Hematopoietic multipotent progenitor cell treated with erythropoietin and hydrocortisone succinate and interleukin-3 and kit ligand, for 15 days (in vitro differentiated cells): ENCODE results near the gene GHRL.
A peak's percentile ranks its signal among the peaks of the same experiment; 100 is the strongest.

ENCODE experiments used
- DNase-seq: peaks from one replicate; pipeline ENCODE4 v3.0.0-alpha.2; 2015; ENCODE audit warnings: low spot score

GHRL gene

DNA sequence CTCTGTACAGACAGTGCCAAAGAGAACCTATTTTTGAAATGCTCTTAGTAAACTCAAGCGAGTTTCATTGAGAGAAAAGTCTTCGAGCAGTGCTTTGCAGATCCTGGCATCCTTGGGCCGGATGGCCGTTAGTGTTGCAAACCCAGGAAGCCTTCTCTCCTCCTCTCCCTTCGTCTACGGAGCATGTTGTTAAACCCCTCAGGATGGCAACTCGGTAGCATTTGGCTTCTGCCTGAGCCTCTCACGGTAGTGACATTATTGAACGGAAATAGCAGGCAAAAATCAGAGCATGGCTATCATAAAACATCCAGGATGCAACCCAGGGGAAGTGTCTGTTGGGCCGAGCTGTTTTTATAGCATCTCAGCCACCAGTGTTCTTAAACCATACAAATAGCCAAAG is 34.8 kb upstream of the GHRL start:
- DNase-seq = no peak

DNA sequence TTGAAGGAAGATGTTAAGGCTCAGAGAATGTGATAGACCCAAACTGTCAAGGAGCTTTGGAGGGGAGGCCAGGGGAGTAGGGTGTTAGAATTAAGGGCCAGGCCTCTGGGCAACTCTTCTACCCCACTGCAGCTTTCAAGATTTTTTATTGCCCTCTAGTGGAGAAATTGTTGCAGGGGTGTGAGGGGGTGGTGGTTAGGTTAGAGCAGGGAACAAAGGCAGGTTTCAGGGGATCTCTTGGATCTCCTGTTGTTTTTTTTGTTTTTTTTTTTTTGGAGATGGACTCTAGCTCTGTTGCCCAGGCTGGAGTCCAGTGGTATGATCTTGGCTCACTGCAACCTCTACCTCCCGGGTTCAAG is 29.6 kb upstream of the GHRL start:
- peak; percentile 41 for DNase-seq

DNA sequence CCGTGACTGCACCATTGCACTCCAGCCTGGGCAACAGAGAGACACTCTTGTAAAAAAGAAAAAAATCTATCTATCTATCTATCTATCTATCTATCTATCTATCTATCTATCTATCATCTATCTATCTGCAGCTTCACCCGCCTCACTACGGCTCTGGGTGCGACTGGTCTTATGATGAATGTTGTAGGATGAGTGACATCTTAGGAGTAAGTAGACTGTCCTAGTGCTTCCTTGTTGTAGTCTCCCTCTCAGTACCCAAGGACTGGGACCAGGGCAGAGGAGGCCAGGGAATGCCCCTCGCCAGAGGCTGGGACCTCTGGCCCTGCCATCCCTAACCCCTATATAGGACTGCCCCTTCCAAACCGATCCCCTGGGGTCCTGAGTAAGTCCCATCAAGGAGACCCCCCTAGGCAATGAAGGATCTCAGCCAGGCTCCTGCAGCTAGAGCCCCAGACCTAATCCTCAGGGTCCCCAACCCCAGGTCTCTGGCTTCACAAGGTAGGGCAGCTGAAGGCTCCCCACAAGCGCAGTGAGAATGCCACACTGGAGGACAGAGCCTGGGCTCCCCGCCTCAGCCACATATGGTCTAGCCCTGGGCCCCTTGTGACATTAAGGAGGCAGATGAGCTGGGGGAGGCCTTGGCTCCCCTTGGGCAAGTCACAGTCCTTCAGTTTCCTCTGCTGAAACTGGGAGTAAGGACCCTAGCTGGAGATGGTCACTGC is 29.0 kb upstream of the GHRL start:
- DNase-seq = no peak

DNA sequence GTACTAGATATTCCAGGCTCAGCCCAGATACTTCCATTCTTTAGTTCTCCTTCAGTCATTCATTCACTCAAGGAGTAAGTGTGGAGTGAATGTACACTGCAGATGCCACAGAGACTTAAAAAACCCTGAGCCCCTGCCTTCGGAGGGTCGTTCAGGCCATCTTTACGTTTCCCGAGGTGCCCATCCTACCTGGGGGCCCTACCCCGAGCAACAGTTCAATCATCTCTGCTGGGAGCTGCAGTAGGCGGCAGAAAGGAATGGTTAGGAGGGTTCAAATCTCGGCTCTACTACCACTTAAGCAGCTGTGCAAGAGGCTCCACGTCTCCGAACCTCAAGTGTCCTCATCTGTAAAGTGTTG is 27.6 kb upstream of the GHRL start:
- DNase-seq = no peak

GRCh38 chr3:10319804-10320203 is 27.1 kb upstream of the GHRL start:
- no peak for DNase-seq

- DNase-seq = no peak
Measured at GRCh38 chr3:10319251-10319650, 26.5 kb upstream of the GHRL start.

- no peak for DNase-seq
Measured at GRCh38 chr3:10317961-10318350, 25.2 kb upstream of the GHRL start.

GRCh38 chr3:10317311-10317960 is 24.7 kb upstream of the GHRL start:
- no peak for DNase-seq

- no peak for DNase-seq
Measured at GRCh38 chr3:10315771-10316344, 23.1 kb upstream of the GHRL start.

GRCh38 chr3:10315101-10315500 is 22.4 kb upstream of the GHRL start:
- no peak for DNase-seq

- DNase-seq = no peak
Measured at GRCh38 chr3:10312861-10313260, 20.1 kb upstream of the GHRL start.

DNA sequence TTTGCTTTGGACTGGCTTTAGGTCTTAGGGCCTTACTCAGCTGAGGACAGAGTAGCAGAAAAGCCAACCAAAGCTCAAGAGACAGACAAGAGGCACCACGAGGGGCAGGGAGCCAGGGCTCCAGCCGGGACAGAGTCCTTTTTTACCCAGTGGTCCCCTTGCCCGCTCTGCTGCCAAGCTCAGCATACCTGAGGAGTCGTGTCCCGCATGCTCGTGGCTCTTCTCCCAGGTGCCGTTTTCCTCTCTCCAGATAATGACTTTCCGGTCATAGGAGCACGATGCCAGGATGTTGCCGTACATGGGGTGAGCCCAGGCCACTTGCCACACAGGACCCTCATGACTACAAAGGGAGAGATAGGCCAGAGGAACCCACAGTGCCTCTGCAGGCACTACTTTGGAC is 19.6 kb upstream of the GHRL start:
- DNase-seq = no peak

GRCh38 chr3:10311710-10312109 is 19.0 kb upstream of the GHRL start:
- DNase-seq = no peak

- no peak for DNase-seq
Measured at GRCh38 chr3:10310578-10310977, 17.8 kb upstream of the GHRL start.

- DNase-seq = no peak
Measured at GRCh38 chr3:10309736-10310135, 17.0 kb upstream of the GHRL start.

DNA sequence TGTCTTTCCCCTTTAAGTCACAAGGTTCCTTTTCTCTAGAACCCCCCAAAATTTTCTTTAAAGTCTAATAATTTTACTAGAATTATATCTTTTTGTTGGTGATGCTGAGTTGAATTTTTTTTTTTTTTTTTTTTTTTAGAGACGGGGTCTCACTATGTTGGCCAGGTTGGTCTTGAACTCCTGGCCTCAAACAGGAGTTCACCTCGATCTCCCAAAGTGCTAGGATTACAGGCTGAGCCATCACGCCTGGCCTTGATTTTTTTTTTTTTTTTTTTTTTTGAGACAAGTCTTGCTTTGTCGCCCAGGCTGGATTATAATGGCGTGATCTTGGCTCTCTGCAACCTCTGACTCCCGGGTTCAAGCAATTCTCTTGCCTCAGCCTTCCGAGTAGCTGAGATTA is 15.9 kb upstream of the GHRL start:
- no peak for DNase-seq

DNA sequence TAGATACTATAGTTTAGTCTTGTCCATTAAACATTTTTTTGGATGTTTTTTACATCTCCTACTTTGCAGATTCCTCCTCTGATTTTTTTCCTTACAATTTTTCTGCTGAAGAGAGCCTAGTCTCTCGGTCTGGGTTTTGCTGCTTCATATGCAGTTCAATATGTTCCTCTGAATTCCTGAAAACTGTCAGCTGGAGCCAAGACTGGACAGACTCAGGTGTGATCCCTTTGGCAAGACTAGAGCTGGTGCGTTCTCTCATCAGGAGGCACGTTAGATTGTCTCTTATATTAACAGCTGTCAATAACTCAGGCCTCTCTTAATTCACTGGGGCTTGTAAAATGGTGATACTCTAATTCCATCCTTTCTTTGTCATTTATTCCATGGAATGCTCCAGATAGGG is 13.4 kb upstream of the GHRL start:
- DNase-seq = no peak

DNA sequence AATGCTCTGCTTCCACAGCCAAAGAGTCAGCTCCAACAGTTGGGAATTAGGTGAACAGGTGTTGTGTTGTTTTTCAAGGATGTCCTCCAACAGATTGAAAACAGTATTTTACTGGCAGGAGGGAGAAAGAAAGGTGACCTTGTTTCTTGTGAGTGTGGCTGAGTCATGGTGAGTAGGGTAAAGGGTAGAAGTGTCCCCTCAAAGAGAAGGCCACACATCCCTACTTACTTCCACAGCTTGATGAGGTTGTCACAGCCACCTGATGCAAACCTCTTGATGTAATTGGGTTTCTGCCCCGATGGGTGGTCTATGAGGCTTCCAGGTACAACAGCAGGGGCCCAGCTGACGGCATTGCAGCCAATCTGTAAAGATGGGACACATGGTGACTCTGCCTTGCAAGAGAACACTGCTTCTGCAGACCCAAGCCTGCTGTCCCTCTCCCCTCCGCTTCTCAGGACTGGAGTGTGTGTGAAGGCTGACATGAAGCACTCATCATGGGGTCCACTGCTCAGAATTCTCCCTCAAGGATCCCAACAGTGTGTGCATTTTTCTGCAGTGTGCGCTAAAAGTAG is 12.7 kb upstream of the GHRL start:
- no peak for DNase-seq

DNA sequence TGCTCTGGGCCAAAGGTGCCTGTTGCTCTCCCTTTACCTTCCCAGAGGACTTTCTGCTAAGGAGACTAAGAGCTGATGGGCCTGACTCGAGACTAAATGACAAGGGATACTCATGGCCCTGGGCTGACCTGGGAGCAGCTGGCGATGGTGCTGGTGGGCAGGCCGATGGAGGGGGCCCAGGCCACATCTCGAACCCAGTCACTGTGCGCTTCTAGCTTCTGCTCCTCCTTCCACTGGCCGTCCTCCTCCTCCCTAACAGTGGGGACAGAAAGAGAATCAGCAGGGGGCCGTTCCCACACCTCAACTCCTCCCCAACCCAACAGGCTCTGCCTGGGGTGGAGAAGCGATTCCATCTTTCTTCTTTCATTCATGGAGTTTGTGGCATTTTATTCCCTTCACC is 12.2 kb upstream of the GHRL start:
- no peak for DNase-seq

GRCh38 chr3:10303785-10304184 is 11.0 kb upstream of the GHRL start:
- DNase-seq = no peak

DNA sequence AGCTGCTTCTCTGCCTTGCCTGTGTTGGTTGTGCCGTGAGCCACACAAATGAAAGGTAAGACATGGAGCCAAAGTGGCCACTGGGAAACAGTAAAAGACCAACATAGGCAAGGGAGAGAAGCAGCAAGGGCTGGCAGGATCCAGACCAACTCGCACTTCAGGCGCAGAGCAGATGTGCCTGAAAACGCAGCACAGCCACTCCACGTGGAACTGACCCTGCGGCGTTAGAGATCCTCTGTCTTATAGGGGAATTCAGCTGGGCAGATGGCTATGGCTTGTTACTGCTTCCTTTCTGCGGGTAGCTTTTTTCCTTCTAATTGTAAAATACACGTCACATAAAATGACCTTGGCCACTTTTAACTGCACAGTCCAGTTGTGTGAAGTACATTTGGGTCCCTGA is 10.4 kb upstream of the GHRL start:
- DNase-seq = no peak

- DNase-seq = no peak
Measured at GRCh38 chr3:10300087-10300486, 7.3 kb upstream of the GHRL start.

DNA sequence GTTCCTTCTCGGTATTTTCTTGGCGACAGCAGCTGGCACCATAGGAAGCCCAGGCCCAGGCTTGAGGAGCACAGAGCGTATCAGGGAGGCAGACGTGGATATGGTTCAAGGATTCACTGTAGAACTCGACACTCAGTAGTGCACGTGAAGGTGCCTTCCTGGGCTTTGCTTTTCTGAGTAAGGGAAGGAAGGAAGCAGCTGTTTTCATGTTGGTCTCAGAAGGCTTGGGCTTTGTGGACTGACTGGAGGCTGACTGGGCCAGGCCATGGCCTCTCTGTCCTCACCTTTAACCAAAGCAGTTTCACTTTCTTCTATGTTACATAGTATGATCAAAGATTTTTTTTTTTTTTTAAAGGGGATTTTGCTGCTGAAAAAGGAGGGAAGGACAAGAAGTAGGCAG is 6.9 kb upstream of the GHRL start:
- no peak for DNase-seq

DNA sequence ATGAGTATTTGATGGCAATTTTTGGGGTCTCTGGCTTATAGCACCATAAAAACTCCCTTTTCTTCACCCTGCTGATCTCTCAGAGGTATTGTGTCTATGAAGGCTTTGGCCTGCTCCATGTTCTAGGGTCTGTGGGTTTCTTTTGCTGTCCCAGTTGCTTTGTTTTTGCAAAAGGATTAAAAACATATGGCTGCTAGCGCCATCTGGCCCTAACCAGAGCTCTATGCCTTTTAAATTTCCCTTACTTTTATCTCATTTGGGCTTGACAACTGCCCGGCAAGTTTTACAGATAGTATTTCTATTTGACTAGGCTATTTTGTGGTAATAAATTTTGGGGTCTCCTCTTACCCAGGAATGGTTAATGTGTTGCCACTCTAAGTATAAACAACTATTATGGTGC is 6.4 kb upstream of the GHRL start:
- no peak for DNase-seq
